HG03469 (cell line): ENCODE results near the gene CERS5.
A peak's percentile ranks its signal among the peaks of the same experiment; 100 is the strongest.

ENCODE experiments used
- ATAC-seq: cut with Tn5 transposase; IDR thresholded peaks from one replicate; pipeline ENCODE4 v1.9.1; 2021; ENCODE audit warnings: mild to moderate bottlenecking, moderate library complexity, moderate number of reproducible peaks; ENCODE audit not compliant: unreplicated experiment

CERS5 gene, protein sequence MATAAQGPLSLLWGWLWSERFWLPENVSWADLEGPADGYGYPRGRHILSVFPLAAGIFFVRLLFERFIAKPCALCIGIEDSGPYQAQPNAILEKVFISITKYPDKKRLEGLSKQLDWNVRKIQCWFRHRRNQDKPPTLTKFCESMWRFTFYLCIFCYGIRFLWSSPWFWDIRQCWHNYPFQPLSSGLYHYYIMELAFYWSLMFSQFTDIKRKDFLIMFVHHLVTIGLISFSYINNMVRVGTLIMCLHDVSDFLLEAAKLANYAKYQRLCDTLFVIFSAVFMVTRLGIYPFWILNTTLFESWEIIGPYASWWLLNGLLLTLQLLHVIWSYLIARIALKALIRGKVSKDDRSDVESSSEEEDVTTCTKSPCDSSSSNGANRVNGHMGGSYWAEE

DNA sequence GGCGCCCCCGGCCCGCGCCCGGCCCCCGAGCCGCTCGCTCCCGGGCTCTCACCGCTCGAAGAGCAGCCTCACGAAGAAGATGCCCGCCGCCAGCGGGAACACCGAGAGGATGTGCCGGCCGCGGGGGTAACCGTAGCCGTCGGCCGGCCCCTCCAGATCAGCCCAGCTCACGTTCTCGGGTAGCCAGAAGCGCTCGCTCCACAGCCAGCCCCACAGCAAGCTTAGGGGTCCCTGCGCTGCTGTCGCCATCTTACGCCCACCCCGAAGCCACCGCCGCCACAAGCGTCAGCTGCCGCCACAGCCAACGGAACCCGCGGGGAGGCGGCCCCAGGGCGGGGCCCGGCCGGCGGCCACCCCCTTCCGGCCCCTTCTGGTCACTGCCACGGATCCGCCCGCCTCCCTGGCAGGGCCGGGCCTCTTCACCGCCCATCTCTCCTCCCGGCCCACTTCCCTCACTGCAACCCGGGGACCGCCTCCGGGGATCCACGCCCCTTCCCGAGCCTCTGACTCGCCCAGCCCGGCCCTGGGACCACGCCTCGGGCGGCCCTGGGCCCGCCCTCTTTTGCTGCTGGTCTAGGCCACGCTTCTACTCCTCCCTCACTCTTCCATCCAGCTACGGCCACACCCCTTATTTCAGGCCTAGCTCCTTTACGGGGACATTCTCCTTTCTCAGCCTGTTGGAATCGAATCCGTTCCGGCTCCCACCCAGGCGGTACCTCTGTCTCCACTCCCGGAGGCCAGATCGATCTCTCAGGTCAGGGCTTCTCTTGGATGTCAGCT, at the start of gene CERS5:
CERS5 (minus strand) TSS at position 321 of the 780 bp plus-strand sequence; CDS start at position 249, 72 bp downstream.
- peak; percentile 87 for ATAC-seq

DNA sequence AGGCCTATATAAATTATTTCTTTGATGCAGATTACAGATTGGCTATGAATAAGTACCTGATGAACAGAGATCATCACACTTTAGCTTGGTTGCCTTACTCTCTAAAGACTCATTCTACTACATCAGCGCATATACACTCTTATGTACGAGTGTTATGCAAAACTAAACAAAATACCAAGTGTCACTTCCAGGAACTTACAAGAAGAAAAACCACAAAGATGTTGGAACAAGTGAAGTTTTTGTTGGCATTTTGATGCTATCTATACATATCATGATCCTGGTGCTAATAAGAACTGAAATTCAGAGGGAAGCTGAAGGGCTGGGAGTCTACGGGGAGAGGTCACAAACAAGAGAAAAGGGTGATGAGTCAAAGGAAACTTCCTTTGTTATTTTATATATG, 47.9 kb upstream of the CERS5 start:
- no peak for ATAC-seq

DNA sequence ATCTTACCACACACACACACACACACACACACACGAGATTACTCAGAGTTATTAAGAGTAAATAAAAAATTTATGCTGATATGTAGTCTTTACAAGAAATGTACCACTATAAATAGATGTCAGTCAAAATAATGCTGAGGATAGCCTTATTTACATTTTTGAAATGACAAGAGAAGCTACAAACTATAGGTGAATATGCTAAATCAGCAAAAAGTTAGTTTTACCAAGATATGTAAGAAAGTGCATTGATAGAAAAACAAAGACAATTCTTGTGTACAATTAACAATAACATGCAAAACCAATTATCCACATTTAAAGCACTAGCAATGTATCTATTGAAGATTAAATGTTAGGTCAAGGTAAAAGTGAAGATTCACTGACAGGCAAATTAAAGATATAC, 46.8 kb upstream of the CERS5 start:
- ATAC-seq, result no peak

DNA sequence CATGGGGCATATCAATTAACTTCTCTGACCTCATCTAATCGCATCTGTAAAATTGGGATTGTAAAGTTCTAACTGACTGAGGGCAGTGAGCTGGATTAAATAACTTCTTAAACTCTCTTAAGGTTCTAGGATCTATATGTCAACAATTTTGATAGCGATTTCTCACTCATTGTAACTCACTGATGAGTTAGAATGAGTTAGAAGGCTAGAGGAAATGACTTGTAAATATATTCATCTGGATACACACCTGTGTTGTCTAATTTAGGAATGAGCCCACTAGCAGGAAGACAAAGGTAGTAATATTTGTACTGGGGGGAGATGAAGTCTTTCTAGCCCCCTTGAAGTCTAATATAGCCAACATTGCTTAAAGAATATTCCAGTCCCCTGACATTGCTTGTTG, 46.3 kb upstream of the CERS5 start:
- ATAC-seq, result no peak

DNA sequence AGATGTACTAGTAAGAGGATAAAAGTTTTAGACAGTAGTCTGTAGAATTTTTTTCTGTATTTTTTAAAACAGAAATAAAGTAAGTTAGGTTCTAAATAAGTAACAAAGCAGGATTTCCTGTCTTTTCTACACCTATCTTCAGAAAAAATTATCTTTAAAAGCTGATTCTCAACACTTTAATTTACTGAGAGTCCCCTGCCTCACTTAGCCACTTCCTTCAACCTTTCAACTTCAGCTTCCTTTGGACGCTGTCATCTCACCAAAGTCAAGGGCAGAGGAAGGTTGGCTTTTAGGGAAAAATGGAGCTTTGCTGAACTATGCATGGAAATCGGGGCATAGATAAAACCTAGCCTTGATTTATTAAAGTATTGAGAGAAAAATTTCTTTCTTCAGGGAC, 44.9 kb upstream of the CERS5 start:
- no peak for ATAC-seq

DNA sequence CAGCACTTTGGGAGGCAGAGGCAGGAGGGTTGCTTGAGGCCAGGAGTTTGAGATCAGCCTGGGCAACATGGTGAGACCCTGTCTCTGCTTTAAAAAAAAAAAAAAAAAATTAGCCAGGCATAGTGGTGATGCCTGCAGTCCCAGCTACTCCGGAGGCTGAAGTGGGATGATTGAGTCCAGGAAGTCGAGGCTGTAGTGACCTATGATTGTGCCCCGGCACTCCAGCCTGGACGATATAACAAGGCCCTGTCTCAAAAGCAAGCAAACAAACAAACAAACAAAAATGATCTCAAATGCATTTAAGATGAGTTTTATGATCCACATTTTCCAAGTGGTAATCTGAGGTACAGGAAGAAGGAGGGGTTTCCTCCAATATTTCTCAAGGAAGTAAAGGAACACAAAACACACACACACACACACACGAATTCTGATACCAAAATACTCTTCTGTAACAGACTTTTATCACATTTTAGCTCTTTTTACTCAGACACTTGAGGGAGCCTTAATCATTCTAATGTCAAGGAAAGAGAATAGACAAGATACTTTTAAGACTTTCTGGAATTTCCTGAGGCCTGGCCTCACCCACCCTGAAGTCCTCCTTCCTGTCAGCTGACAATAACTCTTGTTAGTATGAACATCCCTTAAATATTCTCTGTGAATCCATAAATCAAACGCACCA, 44.4 kb upstream of the CERS5 start:
- no peak for ATAC-seq

DNA sequence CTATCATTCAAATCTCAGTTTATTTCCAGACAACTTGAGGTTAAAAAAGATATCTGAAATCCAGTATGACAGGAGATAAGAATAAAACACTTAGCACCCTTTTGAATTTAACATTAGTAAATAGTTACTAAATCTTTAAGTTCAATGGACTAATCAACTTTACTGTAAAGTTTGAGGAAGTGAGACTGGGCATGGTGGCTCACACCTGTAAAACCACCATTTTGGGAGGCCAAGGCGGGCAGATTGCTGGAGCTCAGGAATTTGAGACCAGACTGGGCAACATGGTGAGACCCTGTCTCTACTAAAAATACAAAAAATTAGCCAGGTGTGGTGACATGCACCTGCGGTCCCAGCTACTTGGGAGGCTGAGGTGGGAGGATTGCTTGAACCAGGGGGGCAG, 40.3 kb upstream of the CERS5 start:
- ATAC-seq, result no peak

DNA sequence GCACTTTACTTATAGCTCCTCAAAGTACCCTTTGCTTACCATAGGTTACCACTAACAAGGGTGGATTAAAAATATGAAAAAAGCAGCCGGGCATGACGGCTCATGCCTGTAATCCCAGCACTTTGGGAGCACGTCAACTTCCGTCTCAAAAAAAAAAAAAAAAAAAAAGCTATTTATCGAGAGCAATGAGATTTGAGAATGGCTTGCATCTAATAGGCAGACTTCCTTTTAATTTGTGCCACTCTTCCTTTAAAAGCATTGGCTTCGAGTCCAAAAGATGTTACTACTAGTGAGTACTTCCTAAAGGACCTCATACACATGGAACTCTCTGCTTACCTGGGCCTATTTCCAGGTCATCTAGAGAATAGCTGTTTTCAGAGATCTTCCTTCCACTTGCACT, 38.5 kb upstream of the CERS5 start:
- ATAC-seq, result no peak

DNA sequence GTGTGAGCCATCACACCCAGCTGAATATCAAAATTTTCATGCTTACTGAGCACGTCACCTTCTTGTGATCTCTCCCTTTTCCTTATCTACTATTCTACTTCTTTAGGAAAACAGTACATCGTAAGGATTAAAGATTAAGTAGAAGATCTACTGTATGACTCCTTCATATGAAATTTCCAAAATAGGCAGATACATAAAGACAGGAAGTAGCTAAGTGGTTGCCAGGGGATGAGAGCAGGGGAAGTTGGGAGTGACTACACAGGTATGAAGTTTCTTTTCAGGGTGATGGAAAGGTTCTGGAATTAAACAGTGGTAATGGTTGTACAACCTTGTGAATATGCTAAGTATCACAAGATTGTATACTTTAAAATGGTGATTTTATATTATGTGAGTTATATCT, 36.5 kb upstream of the CERS5 start:
- ATAC-seq, result no peak

DNA sequence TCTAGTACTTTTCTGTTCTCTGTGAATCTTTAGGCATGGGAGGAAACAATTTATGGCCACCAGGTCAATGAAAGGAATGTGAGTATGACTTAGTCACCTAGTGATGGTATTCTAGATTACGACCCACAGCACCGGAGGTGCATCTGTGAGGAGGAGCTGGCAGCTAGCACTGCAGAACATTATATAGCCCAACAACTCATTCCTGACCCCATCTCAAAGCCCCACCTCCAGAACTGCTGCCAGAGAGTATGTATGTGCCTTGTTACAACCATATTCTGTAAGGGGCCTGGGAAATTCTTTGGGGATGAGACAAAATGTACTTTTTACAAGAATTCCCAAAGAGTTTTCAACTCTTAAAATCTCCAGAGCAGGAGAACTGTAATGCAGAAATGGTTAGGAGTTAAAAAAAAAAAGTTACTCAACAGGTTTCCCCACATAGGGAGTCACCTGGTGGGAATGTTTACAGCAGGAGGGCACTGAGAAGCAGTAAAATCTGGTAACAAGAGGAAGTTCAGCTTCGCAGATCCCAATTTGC, 34.9 kb upstream of the CERS5 start:
- ATAC-seq, result no peak

DNA sequence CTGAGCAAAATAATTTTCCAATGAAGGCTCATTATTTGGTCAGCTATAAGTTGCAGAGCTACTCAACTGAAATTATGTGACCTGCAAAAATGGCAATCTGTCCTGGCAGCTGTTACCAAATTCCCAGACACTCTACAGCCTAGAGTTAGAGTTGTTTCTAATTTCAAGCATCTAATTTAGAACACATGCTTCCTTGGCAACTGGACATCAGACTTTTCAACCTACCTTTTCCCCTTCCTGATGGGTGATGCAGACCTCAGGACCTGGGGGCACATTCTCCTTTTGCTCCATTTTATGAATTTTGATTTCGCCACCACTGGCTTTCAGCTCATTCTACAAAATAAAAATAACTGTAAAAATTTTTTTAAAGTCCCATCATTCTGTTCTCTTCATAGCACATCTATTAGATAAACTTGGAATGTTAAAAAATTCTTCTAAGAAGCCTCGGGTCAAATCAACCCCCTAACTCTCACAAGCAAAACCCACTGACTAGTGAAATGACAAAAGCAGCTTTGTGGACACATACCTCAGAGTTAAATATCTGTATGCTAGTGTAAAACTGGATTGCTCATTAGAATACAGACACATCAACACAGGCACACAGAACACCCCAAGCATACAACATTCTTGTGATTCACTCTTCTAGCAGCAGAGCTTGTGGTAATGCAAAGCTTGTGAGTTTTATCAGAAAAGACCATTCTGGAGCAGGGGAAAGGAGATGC, 33.5 kb upstream of the CERS5 start:
- ATAC-seq, result no peak

DNA sequence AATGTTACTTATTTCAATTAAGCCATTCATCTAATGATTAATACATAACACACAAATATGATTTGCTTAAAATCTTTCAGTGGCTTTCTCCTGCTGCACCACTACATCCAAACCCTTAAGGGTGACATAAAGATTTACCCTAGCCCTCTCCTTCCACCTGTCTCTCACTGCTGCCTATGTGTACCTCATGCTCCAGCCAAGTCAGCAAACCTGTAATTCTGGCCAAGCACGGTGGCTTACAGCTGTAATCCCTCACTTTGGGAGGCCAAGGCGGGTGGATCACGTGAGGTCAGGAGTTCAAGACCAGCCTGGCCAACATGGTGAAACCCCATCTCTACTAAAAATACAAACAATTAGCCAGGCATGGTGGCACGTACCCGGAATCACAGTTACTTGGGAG, 31.7 kb upstream of the CERS5 start:
- no peak for ATAC-seq

DNA sequence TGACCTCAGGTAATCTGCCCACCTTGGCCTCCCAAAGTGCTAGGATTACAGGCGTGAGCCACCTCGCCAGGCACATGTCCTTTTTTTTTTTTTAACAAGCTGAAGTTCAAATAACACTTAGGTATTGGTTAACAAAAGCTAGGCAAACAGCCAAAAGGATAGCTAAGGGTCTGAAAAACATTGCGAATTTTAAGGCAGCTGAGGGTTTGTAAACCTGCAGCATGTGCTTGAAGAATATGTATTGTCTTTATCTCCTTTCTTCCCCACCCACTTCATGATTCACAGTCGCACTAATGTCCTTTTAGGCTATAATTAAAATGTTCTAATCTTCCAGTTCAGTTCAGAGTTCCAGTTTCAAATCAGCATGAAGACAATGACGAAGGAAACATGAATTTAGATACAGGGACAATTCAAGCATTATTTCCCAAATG, 30.1 kb upstream of the CERS5 start:
- no peak for ATAC-seq

DNA sequence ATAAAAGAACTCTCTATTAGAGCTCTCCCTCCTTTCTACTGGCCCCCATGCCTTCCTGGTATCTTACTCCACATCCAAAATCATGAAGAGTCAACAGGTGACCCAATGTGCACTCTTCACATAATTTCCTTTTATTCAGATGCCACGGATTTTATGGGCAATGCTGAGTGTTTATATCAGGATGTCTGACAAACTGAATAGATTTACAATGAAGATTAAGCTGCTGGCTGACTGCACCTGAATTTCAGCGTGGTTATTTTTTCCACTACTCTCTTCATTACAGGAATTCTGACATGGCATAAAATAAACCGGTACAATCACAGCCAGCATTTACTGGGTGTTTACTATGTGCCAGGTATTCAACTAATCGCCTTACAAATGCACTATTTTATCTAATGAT, 29.4 kb upstream of the CERS5 start:
- ATAC-seq, result no peak

DNA sequence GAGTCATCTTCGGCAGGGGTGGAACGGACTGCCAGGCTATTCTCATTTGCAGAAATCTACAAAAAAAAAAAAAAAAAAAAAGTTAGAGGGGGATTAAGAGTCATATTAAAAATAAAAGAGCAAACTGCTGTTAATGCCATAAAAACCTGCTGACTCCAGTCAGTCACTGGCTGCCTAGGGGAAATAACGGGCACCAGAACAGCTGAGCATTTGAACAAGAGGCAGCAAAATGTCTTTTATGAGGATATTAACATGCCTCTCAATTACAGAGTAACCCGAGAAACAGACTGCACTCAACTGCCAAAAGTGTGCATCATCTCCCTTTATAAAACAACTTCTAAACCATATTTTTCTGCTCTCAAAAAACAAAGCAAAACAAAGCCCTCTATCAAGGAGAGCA, 28.7 kb upstream of the CERS5 start:
- no peak for ATAC-seq

DNA sequence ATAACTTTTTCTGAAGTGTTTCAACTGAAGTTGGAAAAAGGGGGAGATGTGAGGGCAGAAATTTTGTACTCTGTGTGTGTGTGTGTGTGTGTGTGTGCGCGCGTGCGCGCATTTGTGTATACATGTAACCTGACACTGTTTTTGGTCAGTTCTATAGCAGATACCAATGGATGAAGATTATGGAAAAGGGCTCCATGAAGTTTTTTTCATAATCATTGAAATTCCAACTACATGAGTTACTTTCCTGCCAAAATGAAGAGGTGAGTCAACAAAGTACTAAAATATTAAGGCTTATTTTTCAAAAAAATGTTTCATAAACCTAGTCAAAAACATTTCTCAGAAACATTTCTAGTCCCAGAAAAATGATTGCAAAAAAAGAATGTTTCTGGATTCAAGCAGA, 25.7 kb upstream of the CERS5 start:
- ATAC-seq, result no peak

DNA sequence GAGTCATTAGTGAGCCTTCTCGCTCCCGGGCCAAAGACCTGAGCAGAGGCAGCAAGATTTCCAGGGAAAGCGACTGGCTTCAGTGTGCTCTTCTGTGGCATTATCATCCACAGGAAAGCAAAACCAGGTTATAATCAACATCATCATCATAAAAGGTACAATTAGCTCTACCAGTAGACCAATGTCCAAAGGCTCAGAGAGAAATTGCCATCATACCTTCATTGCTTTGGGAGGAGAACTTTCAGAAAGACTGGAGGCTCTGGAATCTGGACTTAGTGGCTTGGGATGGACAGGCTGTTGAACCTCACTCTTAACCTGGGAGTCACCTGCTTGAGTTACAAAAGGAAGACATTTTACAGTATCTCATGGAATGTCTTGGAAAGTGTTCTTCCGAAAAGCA, 25.1 kb upstream of the CERS5 start:
- ATAC-seq, result no peak

DNA sequence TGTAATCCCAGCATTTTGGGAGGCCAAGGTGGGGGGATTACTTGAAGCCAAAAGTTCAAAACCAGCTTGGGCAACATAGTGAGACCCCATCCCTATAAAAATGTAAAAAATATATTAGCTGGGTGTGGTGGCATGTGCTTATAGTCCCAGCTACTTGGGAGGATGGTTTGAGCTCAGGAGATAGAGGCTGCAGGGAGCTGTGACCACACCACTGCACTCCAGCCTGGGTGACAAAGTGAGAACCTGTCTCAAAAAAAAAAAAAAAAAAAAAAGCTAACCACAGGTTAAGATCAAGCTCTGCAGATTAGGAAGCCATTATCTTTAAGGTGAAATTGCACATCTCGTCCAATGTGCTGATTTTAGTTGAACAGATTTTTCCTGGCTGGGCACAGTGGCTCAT, 23.7 kb upstream of the CERS5 start:
- ATAC-seq, result no peak

DNA sequence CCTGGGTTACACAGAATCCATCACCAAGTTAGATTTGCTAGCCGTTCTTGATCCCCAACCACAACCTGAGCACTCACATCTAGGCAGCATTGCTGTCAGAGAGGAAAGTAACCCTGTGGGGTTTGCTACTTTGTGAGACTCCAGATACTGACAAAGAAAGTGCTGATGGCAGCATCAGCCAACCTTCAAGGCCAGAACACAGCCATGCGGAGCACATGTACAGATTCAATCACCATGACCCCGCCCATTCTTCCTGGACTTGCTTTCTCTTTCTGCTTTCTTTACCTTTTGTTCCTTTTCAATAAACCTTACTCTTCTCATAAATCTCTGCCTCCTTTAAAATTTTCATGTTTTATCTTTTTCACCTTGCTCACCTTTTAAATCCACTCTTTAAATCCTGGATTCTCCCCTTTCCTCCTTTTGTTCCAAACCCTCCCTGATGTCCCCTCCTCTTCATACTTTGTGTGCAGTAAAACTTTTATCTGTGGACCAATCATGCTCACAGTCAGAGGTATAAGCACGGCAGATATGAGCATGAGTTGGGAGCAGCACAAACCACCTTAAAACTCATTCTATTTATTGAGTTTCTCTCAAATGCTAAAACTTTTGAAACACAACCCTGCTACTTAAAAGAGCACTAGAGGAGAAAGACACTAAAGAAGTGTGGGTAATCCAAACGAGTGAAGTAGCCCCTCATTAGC, 21.9 kb upstream of the CERS5 start:
- no peak for ATAC-seq

DNA sequence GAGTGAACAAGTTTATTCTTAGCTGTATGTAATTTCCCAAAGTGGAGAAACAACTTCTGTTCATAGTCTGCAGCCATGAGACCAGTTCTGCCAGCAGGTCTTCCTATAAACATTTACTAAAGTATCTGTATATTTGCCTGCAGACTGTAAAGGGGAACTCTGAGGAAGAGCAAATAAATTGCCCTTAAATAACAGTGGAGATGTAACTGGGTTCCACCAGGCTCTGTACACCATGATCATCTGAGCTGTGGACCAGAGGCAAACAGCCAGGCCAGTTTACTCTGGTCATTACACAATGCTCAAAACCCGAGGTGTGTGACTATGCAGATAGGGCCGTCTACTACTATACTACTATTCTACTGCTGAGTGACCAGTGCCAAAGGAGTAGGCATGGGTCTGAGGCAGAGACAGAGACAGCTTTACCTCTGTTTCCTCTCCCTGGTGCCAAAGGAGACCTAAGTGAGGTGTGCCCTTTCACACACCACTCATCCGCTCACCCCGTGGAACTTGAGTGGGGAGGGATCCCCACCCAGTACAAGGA, 21.1 kb upstream of the CERS5 start:
- ATAC-seq, result no peak
